HUES48 (cell line): ENCODE measurements around the gene N4BP2.

Experiments
- H3K27ac ChIP-seq: one replicate; pipeline ENCODE4 v1.7.0; 2013; ENCODE audit warnings: low read depth, low read length, inconsistent platforms
- H3K27me3 ChIP-seq: 2 replicates; pipeline ENCODE4 v1.6.1; 2013; ENCODE audit warnings: mild to moderate bottlenecking, low read length; ENCODE audit not compliant: control insufficient read depth, insufficient read depth
- H3K36me3 ChIP-seq: 2 replicates; pipeline ENCODE4 v1.6.1; 2013; ENCODE audit warnings: low read length; ENCODE audit not compliant: control insufficient read depth, insufficient read depth
- H3K4me1 ChIP-seq: 2 replicates; pipeline ENCODE4 v1.6.1; 2013; ENCODE audit warnings: mild to moderate bottlenecking, low read length; ENCODE audit not compliant: control insufficient read depth, insufficient read depth
- H3K4me3 ChIP-seq: 2 replicates; pipeline ENCODE4 v1.5.1; 2013; ENCODE audit warnings: mild to moderate bottlenecking, low read depth, low read length
- H3K9ac ChIP-seq: 2 replicates; pipeline ENCODE4 v1.6.1; 2013; ENCODE audit warnings: mild to moderate bottlenecking, low read depth, low read length, moderate library complexity
- H3K9me3 ChIP-seq: 2 replicates; pipeline ENCODE4 v1.6.1; 2013; ENCODE audit warnings: low read length; ENCODE audit not compliant: control insufficient read depth, insufficient read depth

N4BP2 gene

DNA sequence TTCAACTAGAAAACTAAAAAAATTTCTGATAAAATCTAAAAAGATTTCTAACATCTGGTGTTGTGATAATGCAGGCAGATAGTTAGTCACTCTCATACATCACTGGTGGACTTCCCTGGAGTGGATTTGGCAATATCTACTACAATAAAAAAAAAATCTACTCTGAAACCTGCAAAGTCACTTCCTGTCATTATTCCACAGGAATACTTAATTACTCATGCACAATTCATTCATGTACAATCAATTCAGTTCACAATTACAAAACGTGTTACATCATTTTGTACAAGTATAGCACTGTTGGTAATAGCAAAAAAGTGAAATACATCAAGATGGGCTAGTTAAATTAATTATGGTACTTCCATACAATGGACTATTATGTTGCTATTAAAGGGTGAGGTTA, 123.7 kb downstream of the N4BP2 start:
- no peak overlapping the region for H3K27ac ChIP-seq
- no peaks in the 10 kb centered on the region for H3K9me3 ChIP-seq

DNA sequence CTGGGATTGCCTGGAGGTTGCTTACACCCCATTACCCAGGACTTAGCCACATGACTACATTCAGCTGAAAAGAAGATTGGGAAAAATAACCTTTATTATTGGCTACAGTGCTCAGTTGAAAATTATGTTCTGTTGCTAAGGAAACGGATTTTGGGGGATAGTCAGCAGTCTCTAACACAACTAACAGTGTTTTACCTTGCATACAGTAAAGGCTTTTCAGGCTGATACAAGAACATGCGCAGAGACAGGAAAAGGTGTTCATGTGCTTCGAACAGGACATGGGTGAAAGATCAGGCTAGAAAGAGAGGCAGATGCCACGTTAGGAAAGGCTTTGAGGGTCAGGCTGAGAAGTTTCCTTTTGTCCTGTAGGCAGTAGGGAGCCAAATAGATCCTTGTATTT, 125.4 kb downstream of the N4BP2 start:
- no peak overlapping the region for H3K9ac ChIP-seq
- H3K27me3 ChIP-seq = no peaks in the 10 kb centered on the region
- no peaks in the 10 kb centered on the region for H3K36me3 ChIP-seq
- H3K9me3 ChIP-seq = no peaks in the 10 kb centered on the region
- H3K4me3 ChIP-seq = no peak overlapping the region
- peaks cover 8% of the 10 kb centered on the region for H3K4me1 ChIP-seq
- no peak overlapping the region for H3K27ac ChIP-seq

More for the DNA sequence above, 123.7 kb downstream of the N4BP2 start:
- Histone ChIP-seq H3K27me3 (no peaks in the 10 kb centered on the region), H3K36me3 (no peaks in the 10 kb centered on the region), H3K4me1 (peaks cover 8% of the 10 kb centered on the region), H3K4me3 (no peak overlapping the region), H3K9ac (no peak overlapping the region)

DNA sequence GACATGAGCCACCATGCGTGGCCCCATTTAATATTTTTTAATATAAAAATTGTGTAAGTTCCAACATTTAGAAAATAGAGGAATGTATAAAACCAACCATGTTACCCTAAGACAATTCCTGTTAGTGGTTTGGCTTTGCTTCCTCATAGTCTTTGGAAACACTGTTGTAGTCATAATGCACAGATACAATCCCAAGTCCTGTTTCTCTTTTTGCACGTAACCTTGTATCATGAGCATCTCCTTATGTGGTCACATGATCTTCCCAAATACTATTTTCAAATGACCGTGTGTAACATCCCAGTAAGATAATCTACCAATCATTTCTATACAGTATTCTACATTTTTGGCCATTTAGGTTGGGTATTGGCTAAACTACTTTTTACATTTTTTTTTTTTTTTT, 126.3 kb downstream of the N4BP2 start:
- no peaks in the 10 kb centered on the region for H3K36me3 ChIP-seq
- H3K9ac ChIP-seq = no peak overlapping the region
- H3K9me3 ChIP-seq = no peaks in the 10 kb centered on the region
- no peak overlapping the region for H3K4me3 ChIP-seq
- H3K27ac ChIP-seq = no peak overlapping the region
- H3K27me3 ChIP-seq = no peaks in the 10 kb centered on the region
- H3K4me1 ChIP-seq = peaks cover 7% of the 10 kb centered on the region; the same call in 1 of the 2 replicates

DNA sequence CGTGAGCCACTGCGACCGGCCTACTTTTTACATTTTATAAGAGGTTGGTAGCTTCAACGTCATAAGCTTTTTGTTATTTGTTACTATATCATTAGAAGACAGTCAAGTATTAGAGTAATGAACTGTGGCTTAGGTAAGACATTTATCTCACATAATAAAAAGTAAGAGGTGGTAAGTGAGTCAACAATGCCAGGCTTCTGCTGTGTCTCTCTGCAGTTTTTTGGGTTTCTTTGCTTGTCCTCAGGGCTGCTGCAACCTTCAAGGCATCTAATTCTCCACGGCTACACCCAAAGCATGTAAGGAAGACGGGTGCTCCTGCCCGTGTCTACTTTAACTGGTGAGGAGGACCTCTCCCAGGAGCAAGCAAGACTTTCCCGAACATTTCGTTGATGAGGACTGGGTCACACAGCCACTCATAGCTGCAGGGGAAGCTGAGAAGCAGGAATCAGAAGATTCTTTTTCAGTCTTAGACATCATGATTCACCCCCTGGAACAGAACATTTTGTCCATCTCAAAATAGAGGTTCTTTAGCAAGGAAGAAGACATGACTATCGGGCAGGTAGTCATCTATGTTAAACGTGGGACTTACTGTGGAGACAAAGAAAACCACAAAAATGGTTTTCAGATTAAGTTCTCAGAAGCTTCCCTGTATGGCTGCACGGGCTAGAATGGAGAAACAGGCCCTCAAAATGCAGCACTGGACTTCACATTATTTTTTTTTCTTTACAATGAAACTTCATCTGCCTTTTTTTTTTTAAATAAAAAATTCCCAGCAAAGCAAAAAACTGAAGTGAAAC, 127.2 kb downstream of the N4BP2 start:
- H3K36me3 ChIP-seq = no peaks in the 10 kb centered on the region

DNA sequence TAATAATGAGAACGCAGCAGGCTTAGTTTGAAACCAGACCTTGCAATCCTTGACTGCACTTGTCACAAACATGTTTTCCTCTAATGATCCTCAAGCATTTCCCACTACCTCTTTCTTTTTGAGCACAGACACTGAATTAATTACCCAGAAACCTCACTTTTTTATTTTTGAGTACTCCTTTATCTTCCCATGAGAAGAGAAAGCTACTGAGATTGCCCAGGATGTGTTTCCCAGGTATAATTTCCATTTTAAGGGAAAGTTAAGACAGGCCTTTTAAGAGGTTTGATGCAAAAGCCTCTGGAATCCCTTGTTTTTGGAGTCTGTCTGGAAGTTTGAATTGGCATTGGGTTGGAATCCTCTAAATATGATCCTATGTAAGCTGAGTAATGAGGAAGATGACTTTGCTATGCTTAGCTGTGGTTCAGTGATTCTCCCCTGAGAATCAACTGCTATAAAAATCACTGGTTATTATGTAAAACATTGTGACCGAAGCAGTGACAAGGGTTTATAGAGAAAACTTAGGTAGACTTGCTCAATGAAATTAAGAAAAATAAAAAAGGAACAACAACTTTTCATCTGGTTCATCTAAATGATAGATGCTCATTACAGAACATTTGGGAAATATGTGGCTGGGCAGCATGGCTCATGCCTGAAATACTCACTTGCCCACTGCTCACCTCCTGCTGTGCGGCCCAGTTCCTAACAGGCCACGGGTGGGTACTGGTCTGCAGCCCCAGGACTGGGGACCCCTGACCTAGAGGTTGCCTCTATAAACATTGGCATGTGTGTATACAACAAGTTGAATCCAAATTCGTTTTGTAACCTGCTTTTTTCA, 129.4 kb downstream of the N4BP2 start:
- Histone ChIP-seq H3K4me3 (no peak overlapping the region), H3K27me3 (no peaks in the 10 kb centered on the region), H3K9ac (no peak overlapping the region), H3K4me1 (peaks cover 18% of the 10 kb centered on the region), H3K27ac (no peak overlapping the region), H3K36me3 (no peaks in the 10 kb centered on the region), H3K9me3 (no peaks in the 10 kb centered on the region)

More for the DNA sequence above, 127.2 kb downstream of the N4BP2 start:
- H3K9ac ChIP-seq = no peak overlapping the region
- no peak overlapping the region for H3K27ac ChIP-seq
- peaks cover 7% of the 10 kb centered on the region; the same call in 1 of the 2 replicates for H3K4me1 ChIP-seq
- H3K9me3 ChIP-seq = no peaks in the 10 kb centered on the region
- H3K27me3 ChIP-seq = no peaks in the 10 kb centered on the region
- no peak overlapping the region for H3K4me3 ChIP-seq

DNA sequence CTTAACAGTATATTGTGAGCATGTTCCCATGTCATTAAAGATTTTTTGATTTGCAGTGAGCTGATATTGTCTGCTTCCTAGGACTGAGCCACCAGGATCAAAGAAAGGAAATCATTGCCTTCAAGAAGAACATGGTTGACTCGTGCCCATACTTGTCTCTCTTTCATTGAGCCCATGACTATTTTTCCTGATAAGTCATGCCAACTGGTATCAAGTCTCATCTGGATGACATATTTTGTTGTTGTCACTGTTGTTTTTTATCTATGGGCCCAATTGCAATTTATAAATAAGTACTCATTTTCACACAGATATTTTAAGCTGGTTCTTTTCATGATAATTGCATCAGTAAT, 130.0 kb downstream of the N4BP2 start:
- no peaks in the 10 kb centered on the region for H3K36me3 ChIP-seq
- no peaks in the 10 kb centered on the region for H3K9me3 ChIP-seq
- no peak overlapping the region for H3K27ac ChIP-seq
- H3K4me3 ChIP-seq = no peak overlapping the region
- no peak overlapping the region for H3K9ac ChIP-seq
- H3K27me3 ChIP-seq = no peaks in the 10 kb centered on the region
- peaks cover 24% of the 10 kb centered on the region for H3K4me1 ChIP-seq

DNA sequence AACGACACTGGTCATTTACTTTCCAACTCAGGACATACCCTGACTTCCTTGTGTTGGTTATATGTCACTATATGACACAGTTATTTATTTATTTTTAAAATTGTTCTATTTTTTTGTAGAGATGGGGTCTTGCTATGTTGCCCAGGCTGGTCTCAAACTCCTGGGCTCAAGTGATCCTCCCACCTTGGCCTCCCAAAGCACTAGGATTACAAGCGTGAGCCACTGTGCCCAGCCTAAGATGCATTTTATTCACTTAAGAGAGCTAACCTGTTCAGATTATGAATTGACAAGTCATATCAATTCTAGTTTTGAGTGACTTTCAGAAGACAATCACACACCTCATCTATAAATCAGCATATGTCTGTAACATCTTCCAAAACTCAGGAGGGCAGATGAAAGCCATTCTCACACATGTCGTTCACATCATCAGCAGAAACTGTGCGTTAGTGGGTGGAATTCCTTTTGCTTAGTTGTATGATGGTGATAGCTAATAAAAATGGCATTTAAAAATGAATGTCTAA, 130.8 kb downstream of the N4BP2 start:
- H3K36me3 ChIP-seq = no peaks in the 10 kb centered on the region
- H3K9ac ChIP-seq = no peak overlapping the region
- no peak overlapping the region for H3K27ac ChIP-seq
- no peaks in the 10 kb centered on the region for H3K9me3 ChIP-seq
- no peak overlapping the region for H3K4me3 ChIP-seq
- H3K27me3 ChIP-seq = no peaks in the 10 kb centered on the region
- peaks cover 31% of the 10 kb centered on the region for H3K4me1 ChIP-seq

DNA sequence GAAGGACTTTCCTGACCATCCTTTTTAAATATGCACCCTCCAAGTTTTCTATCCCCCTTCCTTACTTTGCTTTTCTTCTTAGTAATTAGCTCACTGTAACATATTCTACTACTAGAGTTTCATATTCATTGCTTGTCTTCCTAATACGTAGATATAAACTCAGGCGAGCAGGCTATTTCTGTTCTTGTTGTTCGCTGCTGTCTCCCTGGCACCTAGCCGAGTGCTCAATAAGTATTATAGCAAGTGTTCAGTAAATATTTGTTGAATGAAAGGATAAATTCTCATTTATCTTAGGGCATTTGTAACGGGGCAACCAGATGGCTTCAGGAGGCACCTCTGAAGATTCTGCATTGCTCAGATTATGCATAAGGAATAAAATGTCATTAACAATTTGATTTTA, 133.4 kb downstream of the N4BP2 start:
- no peaks in the 10 kb centered on the region for H3K9me3 ChIP-seq
- H3K36me3 ChIP-seq = no peaks in the 10 kb centered on the region
- no peaks in the 10 kb centered on the region for H3K27me3 ChIP-seq
- no peak overlapping the region for H3K4me3 ChIP-seq
- peaks cover 44% of the 10 kb centered on the region for H3K4me1 ChIP-seq
- no peak overlapping the region for H3K27ac ChIP-seq
- H3K9ac ChIP-seq = no peak overlapping the region

DNA sequence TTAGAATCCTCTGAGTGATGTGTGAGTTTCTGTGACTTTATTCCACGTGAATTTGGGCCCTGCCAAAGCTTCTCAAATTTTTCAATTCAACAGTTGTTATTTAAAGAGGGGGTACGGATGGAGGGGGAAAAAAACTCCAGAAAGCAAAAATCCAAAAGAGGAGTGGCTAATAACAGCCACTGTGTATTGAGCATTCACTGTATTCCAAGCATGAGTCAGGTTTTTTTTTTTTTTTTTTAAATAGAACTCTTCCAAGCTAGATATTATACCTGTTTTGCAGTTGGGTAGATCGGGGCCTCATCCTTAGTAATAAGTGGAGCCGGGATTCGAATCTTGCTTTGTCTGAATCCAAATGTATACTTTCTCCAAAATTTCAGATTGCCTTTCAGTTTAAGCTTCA, 133.8 kb downstream of the N4BP2 start:
- Histone ChIP-seq H3K36me3 (no peaks in the 10 kb centered on the region), H3K27ac (no peak overlapping the region), H3K9ac (no peak overlapping the region), H3K4me1 (peaks cover 44% of the 10 kb centered on the region), H3K27me3 (no peaks in the 10 kb centered on the region), H3K9me3 (no peaks in the 10 kb centered on the region), H3K4me3 (no peak overlapping the region)

DNA sequence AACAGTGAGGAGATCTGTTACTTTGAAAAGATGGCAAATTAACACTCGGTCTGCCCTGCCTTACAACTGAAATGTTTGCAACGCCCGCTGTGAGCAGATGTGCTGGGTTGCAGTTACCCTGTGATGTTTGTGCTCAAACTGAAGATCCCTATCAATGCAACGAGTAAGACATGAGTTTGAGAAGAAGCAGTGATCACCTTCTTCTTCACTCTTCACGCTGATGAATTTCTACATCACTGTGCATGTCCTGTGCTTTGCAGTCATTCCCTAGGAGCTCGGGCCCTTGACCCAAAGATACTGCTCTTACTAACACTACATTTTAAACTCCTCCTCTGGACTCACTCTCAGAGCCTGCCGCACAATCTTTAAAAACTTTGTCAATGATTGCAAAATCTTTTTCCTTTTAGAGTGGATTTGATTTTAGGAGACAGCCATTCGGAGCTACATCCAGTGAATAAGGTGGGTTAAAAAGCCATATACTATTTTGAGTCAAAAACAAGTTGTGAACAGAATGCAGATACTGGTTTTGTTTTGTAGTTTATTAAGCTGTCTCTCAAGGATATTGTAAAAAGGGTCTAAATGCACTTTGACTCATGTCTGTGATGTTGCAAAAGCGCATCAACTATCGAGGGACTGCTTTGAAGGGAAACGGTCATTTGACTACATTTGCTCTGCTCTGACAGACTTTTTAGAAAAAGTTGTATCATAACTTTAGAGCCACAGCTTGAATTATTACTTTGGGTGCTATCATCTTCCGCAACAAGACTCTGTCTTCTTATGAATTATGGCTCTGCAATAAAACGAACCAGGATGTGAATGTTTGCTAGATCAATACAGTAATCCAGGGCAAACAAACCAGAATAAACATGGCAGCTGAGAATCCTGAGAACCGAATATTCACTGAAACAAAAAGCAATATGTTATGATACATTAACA, 134.5 kb downstream of the N4BP2 start:
- Histone ChIP-seq H3K4me1 (peaks cover 39% of the 10 kb centered on the region), H3K36me3 (no peaks in the 10 kb centered on the region), H3K9me3 (no peaks in the 10 kb centered on the region), H3K27me3 (no peaks in the 10 kb centered on the region), H3K9ac (no peak overlapping the region), H3K27ac (peak overlapping the region; percentile 21), H3K4me3 (no peak overlapping the region)
